ENCODE results near the gene PRTG. TPM values are rescaled to one million over a fixed set of nuclear protein-coding genes. Genes with fewer than 3 reads are reported as not detected.

PRTG gene
- total RNA-seq, 6 experiments from 2014 or later: 0.21 to 2.1 (median 1.3) TPM

DNA sequence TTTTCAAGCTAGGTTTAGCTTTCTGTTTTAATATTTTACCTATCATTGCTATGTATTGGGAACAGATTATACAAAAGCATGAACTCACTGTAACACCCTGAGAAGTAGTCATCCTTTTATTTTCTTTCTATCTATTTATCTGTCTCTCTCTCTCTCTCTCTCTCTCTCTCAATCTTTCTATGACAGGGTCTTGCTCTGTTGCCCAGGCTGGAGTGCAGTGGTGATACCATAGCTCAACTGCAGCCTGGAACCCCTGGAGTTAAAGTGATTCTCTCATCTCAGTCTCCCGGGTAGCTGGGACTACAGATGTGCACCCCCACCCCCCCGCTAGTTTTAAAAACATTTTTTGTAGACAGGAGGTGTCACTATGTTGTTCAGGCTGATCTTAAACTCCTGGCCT is 28.9 kb downstream of the PRTG start:
- peaks cover 4% of the 10 kb centered on the region for H3K27me3 Mint-ChIP-seq (ENCODE audit: insufficient read depth)
- no peak for DNase-seq
- no peak overlapping the region for H3K4me3 Mint-ChIP-seq
- H3K4me1 Mint-ChIP-seq (ENCODE audit: low read depth): peaks cover 7% of the 10 kb centered on the region; the same call in 1 of the 2 replicates
- TF ChIP-seq, protein P1, sequence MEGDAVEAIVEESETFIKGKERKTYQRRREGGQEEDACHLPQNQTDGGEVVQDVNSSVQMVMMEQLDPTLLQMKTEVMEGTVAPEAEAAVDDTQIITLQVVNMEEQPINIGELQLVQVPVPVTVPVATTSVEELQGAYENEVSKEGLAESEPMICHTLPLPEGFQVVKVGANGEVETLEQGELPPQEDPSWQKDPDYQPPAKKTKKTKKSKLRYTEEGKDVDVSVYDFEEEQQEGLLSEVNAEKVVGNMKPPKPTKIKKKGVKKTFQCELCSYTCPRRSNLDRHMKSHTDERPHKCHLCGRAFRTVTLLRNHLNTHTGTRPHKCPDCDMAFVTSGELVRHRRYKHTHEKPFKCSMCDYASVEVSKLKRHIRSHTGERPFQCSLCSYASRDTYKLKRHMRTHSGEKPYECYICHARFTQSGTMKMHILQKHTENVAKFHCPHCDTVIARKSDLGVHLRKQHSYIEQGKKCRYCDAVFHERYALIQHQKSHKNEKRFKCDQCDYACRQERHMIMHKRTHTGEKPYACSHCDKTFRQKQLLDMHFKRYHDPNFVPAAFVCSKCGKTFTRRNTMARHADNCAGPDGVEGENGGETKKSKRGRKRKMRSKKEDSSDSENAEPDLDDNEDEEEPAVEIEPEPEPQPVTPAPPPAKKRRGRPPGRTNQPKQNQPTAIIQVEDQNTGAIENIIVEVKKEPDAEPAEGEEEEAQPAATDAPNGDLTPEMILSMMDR (IDR thresholded peaks at IDR 0.05): no peak
- H3K36me3 Mint-ChIP-seq (ENCODE audit: low read depth): no peaks in the 10 kb centered on the region
- H3K27ac Mint-ChIP-seq: no peak overlapping the region
- no peaks in the 10 kb centered on the region for H3K9me3 Mint-ChIP-seq

DNA sequence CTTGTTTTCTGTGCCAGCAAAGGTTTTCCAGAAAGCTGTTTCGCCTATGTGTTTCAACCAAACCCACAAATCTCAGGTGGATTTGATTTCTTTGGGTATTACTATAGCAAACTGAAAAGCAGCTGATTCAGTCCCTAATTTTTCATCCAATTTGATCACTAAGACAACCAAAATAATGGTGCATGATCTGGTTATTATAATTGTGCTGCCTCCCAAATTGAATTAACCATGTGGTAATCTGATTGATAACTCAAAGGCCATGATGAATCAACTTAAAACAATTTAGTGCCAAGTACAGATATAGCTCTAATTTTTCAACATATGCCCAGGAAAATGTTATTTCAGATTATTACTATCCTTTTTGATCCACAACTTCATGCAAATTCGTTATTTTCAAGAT is 30.6 kb downstream of the PRTG start:
- no peak for DNase-seq
- TF ChIP-seq, protein P1 (IDR thresholded peaks at IDR 0.05): no peak
- Mint-ChIP-seq H3K27ac (no peak overlapping the region), H3K27me3 (ENCODE audit: insufficient read depth) (peaks cover 4% of the 10 kb centered on the region), H3K4me3 (no peak overlapping the region), H3K4me1 (ENCODE audit: low read depth) (peaks cover 7% of the 10 kb centered on the region; the same call in 1 of the 2 replicates), H3K9me3 (no peaks in the 10 kb centered on the region), H3K36me3 (ENCODE audit: low read depth) (no peaks in the 10 kb centered on the region)

DNA sequence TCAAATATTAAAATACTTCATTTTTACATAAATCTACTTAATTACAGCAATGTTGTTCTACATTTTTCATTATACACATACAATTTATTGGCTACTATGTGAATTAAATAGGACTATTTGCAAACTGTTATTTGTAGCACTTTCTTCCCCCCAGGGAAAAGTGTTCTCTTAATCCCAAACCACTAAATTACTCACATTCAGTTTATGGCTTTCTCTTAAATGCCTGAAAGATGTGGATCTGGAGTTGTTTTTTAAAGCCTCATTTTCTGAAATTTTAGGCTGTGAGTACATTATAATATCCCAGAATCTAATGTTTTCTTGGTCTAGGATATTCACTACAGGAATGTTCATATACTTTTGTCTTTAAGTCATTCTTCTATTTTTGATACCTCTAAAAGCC is 32.7 kb downstream of the PRTG start:
- TF ChIP-seq, protein P1 (IDR thresholded peaks at IDR 0.05): no peak
- Mint-ChIP-seq H3K4me3 (no peak overlapping the region), H3K9me3 (no peaks in the 10 kb centered on the region), H3K36me3 (ENCODE audit: low read depth) (no peaks in the 10 kb centered on the region), H3K4me1 (ENCODE audit: low read depth) (peaks cover 2% of the 10 kb centered on the region; the same call in 1 of the 2 replicates), H3K27ac (no peak overlapping the region), H3K27me3 (ENCODE audit: insufficient read depth) (peaks cover 4% of the 10 kb centered on the region)
- no peak for DNase-seq

DNA sequence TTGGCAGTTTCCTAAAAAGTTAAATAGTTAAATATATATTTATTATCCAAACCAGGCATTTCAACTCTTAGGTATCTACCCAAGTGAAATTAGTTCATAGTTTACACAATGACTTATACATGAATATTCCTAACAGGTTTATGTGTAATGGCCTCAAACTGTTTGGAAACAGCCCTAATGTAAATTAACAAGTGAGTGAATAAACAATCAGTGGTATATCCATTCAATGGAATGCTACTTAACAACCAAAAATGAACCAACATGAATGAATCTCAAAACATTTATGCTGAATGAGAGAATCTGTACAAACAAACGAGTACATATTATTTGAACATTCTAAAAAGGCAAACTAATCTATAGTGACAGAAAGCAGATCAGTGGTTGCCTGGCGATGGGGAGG is 33.5 kb downstream of the PRTG start:
- Mint-ChIP-seq H3K9me3 (no peaks in the 10 kb centered on the region), H3K36me3 (ENCODE audit: low read depth) (no peaks in the 10 kb centered on the region), H3K4me3 (no peak overlapping the region), H3K27me3 (ENCODE audit: insufficient read depth) (peaks cover 4% of the 10 kb centered on the region), H3K4me1 (ENCODE audit: low read depth) (no peaks in the 10 kb centered on the region; the same call in 1 of the 2 replicates), H3K27ac (no peak overlapping the region)
- no peak for DNase-seq
- TF ChIP-seq, protein P1 (IDR thresholded peaks at IDR 0.05): no peak

DNA sequence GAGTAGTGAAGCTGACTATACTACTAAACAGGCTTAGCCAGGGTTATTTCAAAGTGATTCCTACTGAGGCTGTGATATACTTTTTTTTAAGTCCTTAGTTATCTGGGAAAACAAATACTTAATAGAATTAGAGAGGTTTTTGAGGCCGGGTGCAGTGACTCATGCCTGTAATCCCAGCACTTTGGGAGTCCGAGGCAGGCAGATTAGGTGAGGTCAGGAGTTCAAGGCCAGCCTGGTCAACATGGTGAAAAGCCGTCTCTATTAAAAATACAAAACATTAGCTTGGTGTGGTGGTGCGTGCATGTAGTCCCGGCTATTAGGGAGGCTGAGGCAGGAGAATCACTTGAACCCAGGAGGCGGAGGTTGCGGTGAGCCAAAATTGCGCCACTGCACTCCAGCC is 34.2 kb downstream of the PRTG start:
- TF ChIP-seq, protein P1 (IDR thresholded peaks at IDR 0.05): no peak
- H3K4me1 Mint-ChIP-seq (ENCODE audit: low read depth): peaks cover 7% of the 10 kb centered on the region; the same call in 1 of the 2 replicates
- H3K27me3 Mint-ChIP-seq (ENCODE audit: insufficient read depth): peaks cover 2% of the 10 kb centered on the region; the same call in 1 of the 2 replicates
- no peak for DNase-seq
- no peaks in the 10 kb centered on the region for H3K9me3 Mint-ChIP-seq
- H3K27ac Mint-ChIP-seq: no peak overlapping the region
- no peak overlapping the region for H3K4me3 Mint-ChIP-seq
- H3K36me3 Mint-ChIP-seq (ENCODE audit: low read depth): no peaks in the 10 kb centered on the region

DNA sequence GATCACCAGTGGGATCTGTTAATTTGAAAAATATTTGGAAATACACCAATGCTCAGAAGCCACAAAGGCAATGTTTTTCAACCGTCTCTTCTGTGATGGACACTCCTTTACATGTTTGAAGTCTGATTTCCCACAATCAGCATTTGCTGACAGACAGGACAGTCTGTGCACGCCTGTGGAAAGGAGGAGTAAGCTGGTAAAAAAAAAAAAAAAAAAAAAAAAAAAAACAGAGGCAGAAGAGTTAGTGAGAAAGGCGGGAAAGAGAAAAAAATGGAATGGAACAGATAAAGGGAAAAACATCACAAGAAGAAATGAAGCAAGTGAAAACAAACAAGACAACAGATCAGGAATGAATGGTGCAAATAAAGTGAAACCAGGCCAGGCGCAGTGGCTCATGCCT is 35.0 kb downstream of the PRTG start:
- H3K9me3 Mint-ChIP-seq: no peaks in the 10 kb centered on the region
- no peaks in the 10 kb centered on the region for H3K36me3 Mint-ChIP-seq (ENCODE audit: low read depth)
- peaks cover 2% of the 10 kb centered on the region; the same call in 1 of the 2 replicates for H3K27me3 Mint-ChIP-seq (ENCODE audit: insufficient read depth)
- DNase-seq: no peak
- H3K27ac Mint-ChIP-seq: no peak overlapping the region
- TF ChIP-seq, protein P1 (IDR thresholded peaks at IDR 0.05): no peak
- H3K4me3 Mint-ChIP-seq: no peak overlapping the region
- H3K4me1 Mint-ChIP-seq (ENCODE audit: low read depth): peaks cover 8% of the 10 kb centered on the region; the same call in 1 of the 2 replicates
